HUES6 (cell line): Measurements from ENCODE around the gene LAMA1.

Source experiments
- H3K27ac ChIP-seq: 2 replicates; pipeline ENCODE4 v1.7.0; 2013; ENCODE audit warnings: low read depth, mild to moderate bottlenecking, low read length, inconsistent platforms
- H3K27me3 ChIP-seq: 2 replicates; pipeline ENCODE4 v1.6.1; 2013; ENCODE audit warnings: low read length; ENCODE audit not compliant: control insufficient read depth, insufficient read depth
- H3K36me3 ChIP-seq: 2 replicates; pipeline ENCODE4 v1.6.1; 2013; ENCODE audit warnings: low read length; ENCODE audit not compliant: control insufficient read depth, insufficient read depth
- H3K4me1 ChIP-seq: 2 replicates; pipeline ENCODE4 v1.6.1; 2013; ENCODE audit warnings: low read length; ENCODE audit not compliant: control insufficient read depth, insufficient read depth
- H3K4me3 ChIP-seq: 2 replicates; pipeline ENCODE4 v1.5.1; 2013; ENCODE audit warnings: low read depth, low read length
- H3K9ac ChIP-seq: one replicate; pipeline ENCODE4 v1.6.1; 2013; ENCODE audit warnings: mild to moderate bottlenecking, low read length
- H3K9me3 ChIP-seq: 2 replicates; pipeline ENCODE4 v1.6.1; 2013; ENCODE audit warnings: low read depth, low read length; ENCODE audit not compliant: control insufficient read depth, insufficient read depth

Gene LAMA1

GRCh38 chr18:7071600-7071999 lies 46.0 kb downstream of the LAMA1 start:
- H3K9me3 ChIP-seq: no peaks in the 10 kb centered on the region
- no peak overlapping the region for H3K4me3 ChIP-seq
- no peaks in the 10 kb centered on the region for H3K27me3 ChIP-seq
- no peaks in the 10 kb centered on the region for H3K36me3 ChIP-seq
- no peak overlapping the region for H3K9ac ChIP-seq
- H3K4me1 ChIP-seq: peaks cover 5% of the 10 kb centered on the region; the same call in 1 of the 2 replicates
- H3K27ac ChIP-seq: no peak overlapping the region

GRCh38 chr18:7070466-7070865 lies 47.1 kb downstream of the LAMA1 start:
- H3K36me3 ChIP-seq: no peaks in the 10 kb centered on the region
- no peak overlapping the region for H3K9ac ChIP-seq
- H3K27me3 ChIP-seq: no peaks in the 10 kb centered on the region
- H3K9me3 ChIP-seq: no peaks in the 10 kb centered on the region
- no peak overlapping the region for H3K4me3 ChIP-seq
- peaks cover 5% of the 10 kb centered on the region; the same call in 1 of the 2 replicates for H3K4me1 ChIP-seq
- H3K27ac ChIP-seq: no peak overlapping the region

GRCh38 chr18:7068871-7069590 lies 48.6 kb downstream of the LAMA1 start:
- no peak overlapping the region; the same call in 1 of the 2 replicates for H3K27ac ChIP-seq

GRCh38 chr18:7066965-7067555 lies 50.5 kb downstream of the LAMA1 start:
- no peak overlapping the region for H3K4me3 ChIP-seq
- H3K9ac ChIP-seq: no peak overlapping the region
- no peaks in the 10 kb centered on the region for H3K9me3 ChIP-seq
- no peak overlapping the region for H3K27ac ChIP-seq
- H3K36me3 ChIP-seq: no peaks in the 10 kb centered on the region
- no peaks in the 10 kb centered on the region for H3K27me3 ChIP-seq
- H3K4me1 ChIP-seq: peaks cover 5% of the 10 kb centered on the region; the same call in 1 of the 2 replicates

More at GRCh38 chr18:7068871-7069590, 48.6 kb downstream of the LAMA1 start:
- H3K36me3 ChIP-seq: no peaks in the 10 kb centered on the region
- no peak overlapping the region for H3K9ac ChIP-seq
- no peaks in the 10 kb centered on the region for H3K27me3 ChIP-seq
- peaks cover 5% of the 10 kb centered on the region; the same call in 1 of the 2 replicates for H3K4me1 ChIP-seq
- no peak overlapping the region for H3K4me3 ChIP-seq
- H3K9me3 ChIP-seq: no peaks in the 10 kb centered on the region

GRCh38 chr18:7065736-7066135 lies 51.9 kb downstream of the LAMA1 start:
- Histone ChIP-seq H3K9ac (no peak overlapping the region), H3K4me3 (no peak overlapping the region), H3K4me1 (peaks cover 5% of the 10 kb centered on the region; the same call in 1 of the 2 replicates), H3K27ac (no peak overlapping the region), H3K36me3 (no peaks in the 10 kb centered on the region), H3K9me3 (no peaks in the 10 kb centered on the region), H3K27me3 (no peaks in the 10 kb centered on the region)

GRCh38 chr18:7064346-7064745 lies 53.3 kb downstream of the LAMA1 start:
- Histone ChIP-seq H3K4me1 (peaks cover 4% of the 10 kb centered on the region; the same call in 1 of the 2 replicates), H3K27me3 (no peaks in the 10 kb centered on the region), H3K9ac (no peak overlapping the region)

GRCh38 chr18:7062811-7063210 lies 54.8 kb downstream of the LAMA1 start:
- no peak overlapping the region for H3K4me3 ChIP-seq

More at GRCh38 chr18:7064346-7064745, 53.3 kb downstream of the LAMA1 start:
- no peak overlapping the region for H3K4me3 ChIP-seq
- no peaks in the 10 kb centered on the region for H3K36me3 ChIP-seq
- no peak overlapping the region for H3K27ac ChIP-seq
- no peaks in the 10 kb centered on the region for H3K9me3 ChIP-seq

GRCh38 chr18:7062236-7062635 lies 55.4 kb downstream of the LAMA1 start:
- no peak overlapping the region for H3K27ac ChIP-seq
- H3K9ac ChIP-seq: no peak overlapping the region
- no peaks in the 10 kb centered on the region for H3K4me1 ChIP-seq
- H3K4me3 ChIP-seq: no peak overlapping the region
- H3K36me3 ChIP-seq: no peaks in the 10 kb centered on the region
- H3K27me3 ChIP-seq: no peaks in the 10 kb centered on the region
- H3K9me3 ChIP-seq: no peaks in the 10 kb centered on the region

More at GRCh38 chr18:7062811-7063210, 54.8 kb downstream of the LAMA1 start:
- H3K4me1 ChIP-seq: no peaks in the 10 kb centered on the region
- no peak overlapping the region for H3K27ac ChIP-seq
- H3K27me3 ChIP-seq: no peaks in the 10 kb centered on the region
- H3K36me3 ChIP-seq: no peaks in the 10 kb centered on the region
- no peaks in the 10 kb centered on the region for H3K9me3 ChIP-seq
- H3K9ac ChIP-seq: no peak overlapping the region

- Histone ChIP-seq H3K4me1 (no peaks in the 10 kb centered on the region), H3K27ac (no peak overlapping the region), H3K27me3 (no peaks in the 10 kb centered on the region)
These were observed 58.3 kb downstream of the LAMA1 start for GRCh38 chr18:7059276-7059675.

GRCh38 chr18:7056026-7056425 lies 61.6 kb downstream of the LAMA1 start:
- Histone ChIP-seq H3K9me3 (no peaks in the 10 kb centered on the region), H3K9ac (no peak overlapping the region), H3K27me3 (no peaks in the 10 kb centered on the region), H3K27ac (no peak overlapping the region), H3K4me3 (no peak overlapping the region), H3K4me1 (no peaks in the 10 kb centered on the region), H3K36me3 (no peaks in the 10 kb centered on the region)

More at GRCh38 chr18:7059276-7059675, 58.3 kb downstream of the LAMA1 start:
- H3K9ac ChIP-seq: no peak overlapping the region
- no peaks in the 10 kb centered on the region for H3K36me3 ChIP-seq
- H3K9me3 ChIP-seq: no peaks in the 10 kb centered on the region
- no peak overlapping the region for H3K4me3 ChIP-seq

GRCh38 chr18:7049951-7050350 lies 67.6 kb downstream of the LAMA1 start:
- Histone ChIP-seq H3K27ac (no peak overlapping the region), H3K9me3 (no peaks in the 10 kb centered on the region), H3K9ac (no peak overlapping the region), H3K4me3 (no peak overlapping the region), H3K27me3 (no peaks in the 10 kb centered on the region), H3K4me1 (no peaks in the 10 kb centered on the region), H3K36me3 (peaks cover 4% of the 10 kb centered on the region)
